CD4-positive, alpha-beta T cell (primary cell): ENCODE measurements around the gene DENND4A. TPM values are rescaled to one million over a fixed set of nuclear protein-coding genes. Genes with fewer than 3 reads are reported as not detected.
A peak's percentile ranks its signal among the peaks of the same experiment; 100 is the strongest.

Experiments used
- ATAC-seq: fragments of 200-7000 bp; cut with Tn5 transposase; one replicate; pipeline ENCODE4 v1.10.0; 2022; ENCODE audit warnings: mild to moderate bottlenecking; ENCODE audit not compliant: poor library complexity
- CTCF ChIA-PET: fragments of 350-600 bp; sonication (Branson Sonifier 250); formaldehyde crosslinking; loops from one replicate; lab custom pipeline; 2021; ENCODE audit warnings: antibody characterized with exemption, inconsistent platforms; lab: Charles Lee
- POLR2A ChIA-PET: fragments of 350-600 bp; sonication (Branson Sonifier 250); formaldehyde crosslinking; loops from one replicate; lab custom pipeline; 2021; ENCODE audit warnings: antibody characterized with exemption, inconsistent platforms; lab: Charles Lee
- DNase-seq, 14 experiments: peaks; one replicate each; pipeline ENCODE4 v3.0.0-alpha.2; 2013 to 2020; ENCODE audit warnings: mixed read lengths in 2 of 14
- H3K27ac ChIP-seq, 2 donors: one replicate each; pipeline versions ENCODE4 v1.5.1 to v1.7.0; 2013; ENCODE audit warnings: low read length in 2 of 2, low read depth in 1 of 2, mild to moderate bottlenecking in 1 of 2
- H3K27me3 ChIP-seq, 2 experiments: 1 replicate in 1 of 2; 2 replicates in 1 of 2; pipeline versions ENCODE4 v1.6.1 to v1.7.0; 2013; ENCODE audit warnings: low read length in 2 of 2, control low read depth in 1 of 2, mild to moderate bottlenecking in 1 of 2, moderate library complexity in 1 of 2; ENCODE audit not compliant: insufficient read depth in 2 of 2, control insufficient read depth in 1 of 2
- H3K36me3 ChIP-seq: one replicate; pipeline ENCODE4 v1.6.1; 2013; ENCODE audit warnings: low read length, control low read depth; ENCODE audit not compliant: insufficient read depth
- H3K4me1 ChIP-seq: one replicate; pipeline ENCODE4 v1.6.1; 2013; ENCODE audit warnings: low read length, control low read depth; ENCODE audit not compliant: insufficient read depth
- H3K4me3 ChIP-seq: one replicate; pipeline ENCODE4 v1.5.1; 2013; ENCODE audit warnings: mild to moderate bottlenecking, low read length, moderate library complexity
- H3K9me3 ChIP-seq, 2 experiments: 1 replicate in 1 of 2; 2 replicates in 1 of 2; pipeline versions ENCODE4 v1.6.1 to v1.7.0; 2013; ENCODE audit warnings: low read length in 2 of 2, mild to moderate bottlenecking in 2 of 2, control low read depth in 1 of 2, moderate library complexity in 1 of 2; ENCODE audit not compliant: control insufficient read depth in 1 of 2, insufficient read depth in 1 of 2
- H3K27ac Mint-ChIP-seq: one replicate; pipeline ENCODE4 v1.8.0; 2020; ENCODE audit warnings: mixed read lengths
- H3K27me3 Mint-ChIP-seq: one replicate; pipeline ENCODE4 v1.8.0; 2021; ENCODE audit warnings: mixed read lengths
- H3K36me3 Mint-ChIP-seq: one replicate; pipeline ENCODE4 v1.8.0; 2021; ENCODE audit warnings: low read depth, mixed read lengths
- H3K4me1 Mint-ChIP-seq: one replicate; pipeline ENCODE4 v1.8.0; 2021; ENCODE audit warnings: low read depth, mixed read lengths
- H3K4me3 Mint-ChIP-seq: one replicate; pipeline ENCODE4 v1.8.0; 2020; ENCODE audit warnings: mild to moderate bottlenecking, mixed read lengths
- H3K9me3 Mint-ChIP-seq: one replicate; pipeline ENCODE4 v1.8.0; 2020; ENCODE audit warnings: mixed read lengths
- CTCF ChIP-seq: fragments of 200-600 bp; IDR thresholded peaks from one replicate; pipeline ENCODE4 v1.8.0; 2022; ENCODE audit warnings: antibody characterized with exemption, mild to moderate bottlenecking
- intact Hi-C, 2 experiments: fragments of 100-400 bp; cut with DNase I in 1 of 2; cut with micrococcal nuclease in 1 of 2; formaldehyde crosslinking; loops; one replicate each; pipeline versions ENCODE4 v1.15.1 to v1.9.0; 2023 to 2025; cut with DNase I, micrococcal nuclease
- total RNA-seq, 174 experiments: library from RNA in 2 of 174; stranded (reverse) in 2 of 174; gene quantifications; one replicate each; pipeline ENCODE4 v1.2.3 and lab custom pipeline; 2021 to 2026

DENND4A gene
- total RNA-seq, 2 experiments from 2014 or later: 64.1 to 69.6 TPM

DNA sequence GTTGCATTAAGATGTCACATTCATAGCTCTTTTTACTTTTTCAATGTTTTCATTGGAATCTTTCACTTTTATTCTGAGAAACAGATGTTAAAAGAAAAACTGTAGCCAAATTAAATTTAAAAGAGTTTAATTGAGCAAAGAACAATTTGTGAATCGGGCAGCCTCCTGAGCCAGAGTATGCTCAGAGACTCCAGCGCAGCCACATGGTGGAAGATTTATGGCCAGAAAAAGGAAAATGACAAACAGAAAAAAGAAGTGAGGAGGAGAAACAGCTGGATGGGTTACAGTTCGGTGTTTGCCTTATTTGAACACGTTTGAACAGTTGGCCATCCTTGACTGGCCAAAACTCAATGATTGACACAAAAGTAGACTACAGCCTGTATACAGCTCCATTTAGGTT lies 43.4 kb upstream of the DENND4A start:
- ChIA-PET CTCF (interaction anchor here (1.2 to 1.6 kb wide), 3 partner anchors 21 to 60 kb away, joined by 4 to 6 read pairs (median 5); no protein-coding TSS in a partner anchor), POLR2A (interaction anchor here (1.4 to 4.7 kb wide), 2 partner anchors 44 to 50 kb away, joined by 3 to 60 read pairs; partner anchors contain the start of gene DENND4A)
- peaks cover 39% of the 10 kb centered on the region for H3K4me1 Mint-ChIP-seq
- DNase-seq: no peak
- no peak overlapping the region for H3K27ac Mint-ChIP-seq
- ATAC-seq: no peak
- Histone ChIP-seq H3K27ac (no peak overlapping the region), H3K36me3 (no peaks in the 10 kb centered on the region), H3K4me1 (peaks cover 39% of the 10 kb centered on the region), H3K9me3 (no peaks in the 10 kb centered on the region), H3K4me3 (no peak overlapping the region), H3K27me3 (no peaks in the 10 kb centered on the region)
- no peaks in the 10 kb centered on the region for H3K9me3 Mint-ChIP-seq
- H3K27me3 Mint-ChIP-seq: no peaks in the 10 kb centered on the region
- H3K36me3 Mint-ChIP-seq: no peaks in the 10 kb centered on the region
- no peak for TF ChIP-seq CTCF
- intact Hi-C loops: loop anchor here in 1 of 2 experiments (5.0 kb wide), 1 partner anchor 198 kb away; no protein-coding TSS in a partner anchor
- H3K4me3 Mint-ChIP-seq: no peak overlapping the region

DNA sequence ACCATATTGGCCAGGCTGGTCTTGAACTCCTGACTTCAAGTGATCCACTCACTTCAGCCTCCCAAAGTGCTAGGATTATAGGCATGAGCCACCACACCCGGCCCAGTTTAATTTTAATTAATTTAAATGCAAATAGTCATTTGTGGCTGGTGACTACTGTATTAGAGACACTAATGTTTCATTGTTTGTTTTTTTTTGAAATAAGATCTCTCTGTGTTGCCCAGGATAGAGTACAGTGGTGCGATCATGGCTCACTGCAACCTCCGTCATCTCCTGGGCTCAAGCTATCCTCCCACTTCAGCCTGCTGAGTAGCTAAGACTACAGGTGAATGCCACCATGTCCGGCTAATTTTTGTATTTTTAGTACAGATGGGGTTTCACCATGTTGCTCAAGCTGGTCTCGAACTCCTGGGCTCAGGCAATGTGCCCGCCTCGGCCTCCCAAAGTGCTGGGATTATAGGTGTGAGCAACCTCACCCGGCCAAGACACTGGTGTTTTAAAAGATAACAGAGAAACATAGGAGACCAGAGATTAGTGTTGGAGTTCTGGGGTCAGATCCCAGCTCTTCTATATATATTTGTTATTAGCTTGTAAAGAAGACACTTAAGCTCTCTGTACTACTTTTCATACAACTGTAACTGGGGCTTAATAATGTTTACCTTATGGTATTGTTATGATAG lies 42.6 kb upstream of the DENND4A start:
- ChIA-PET CTCF (interaction anchor here (1.2 to 1.9 kb wide), 3 partner anchors 10 to 42 kb away, joined by 4 to 12 read pairs (median 6); no protein-coding TSS in a partner anchor), POLR2A (interaction anchor here (0.8 to 4.7 kb wide), 3 partner anchors 43 to 223 kb away, joined by 3 to 60 read pairs (median 3); partner anchors contain the start of gene DENND4A)
- no peak overlapping the region for H3K27ac Mint-ChIP-seq
- no peaks in the 10 kb centered on the region for H3K36me3 Mint-ChIP-seq
- H3K27ac ChIP-seq: no peak overlapping the region
- H3K4me1 Mint-ChIP-seq: peaks cover 41% of the 10 kb centered on the region
- H3K4me3 ChIP-seq: no peak overlapping the region
- intact Hi-C loops: loop anchor here in 1 of 2 experiments (5.0 kb wide), 2 partner anchors 87 to 197 kb away; no protein-coding TSS in a partner anchor
- H3K4me3 Mint-ChIP-seq: no peak overlapping the region
- H3K4me1 ChIP-seq: peaks cover 46% of the 10 kb centered on the region
- H3K27me3 Mint-ChIP-seq: no peaks in the 10 kb centered on the region
- no peaks in the 10 kb centered on the region for H3K9me3 ChIP-seq
- no peaks in the 10 kb centered on the region for H3K9me3 Mint-ChIP-seq
- no peak for ATAC-seq
- no peaks in the 10 kb centered on the region for H3K27me3 ChIP-seq
- DNase-seq: no peak
- H3K36me3 ChIP-seq: no peaks in the 10 kb centered on the region
- TF ChIP-seq CTCF: no peak

GRCh38 chr15:65833501-65834205 lies 41.6 kb upstream of the DENND4A start:
- ChIA-PET POLR2A (interaction anchor here (0.7 to 4.7 kb wide), 15 partner anchors 9 to 529 kb away, joined by 3 to 60 read pairs (median 5); partner anchors contain the start of genes DENND4A, RAB11A and RNU5B-1), CTCF (interaction anchor here (1.2 to 2.5 kb wide), 5 partner anchors 9 to 43 kb away, joined by 4 to 14 read pairs (median 9); no protein-coding TSS in a partner anchor)
- Histone ChIP-seq H3K9me3 (no peaks in the 10 kb centered on the region), H3K27me3 (no peaks in the 10 kb centered on the region), H3K4me3 (peak overlapping the region; percentile 2), H3K36me3 (no peaks in the 10 kb centered on the region), H3K27ac (peak overlapping the region; percentile 71 to 80), H3K4me1 (peaks cover 57% of the 10 kb centered on the region)
- peak overlapping the region; percentile 82 for H3K4me3 Mint-ChIP-seq
- no peaks in the 10 kb centered on the region for H3K36me3 Mint-ChIP-seq
- no peaks in the 10 kb centered on the region for H3K27me3 Mint-ChIP-seq
- DNase-seq (peak in 8 of 14 experiments; percentile 18 to 68 (median 38)), ATAC-seq (no peak)
- H3K9me3 Mint-ChIP-seq: no peaks in the 10 kb centered on the region
- H3K4me1 Mint-ChIP-seq: peaks cover 50% of the 10 kb centered on the region
- intact Hi-C loops: loop anchor here (1.0 to 5.0 kb wide), 4 partner anchors 15 to 86 kb away; partner anchors contain the start of gene RAB11A (in 1 of the 2)
- no peak for TF ChIP-seq CTCF
- peak overlapping the region; percentile 95 for H3K27ac Mint-ChIP-seq
